HepG2 (cell line): ENCODE measurements around the gene AKT2. TPM values are rescaled to one million over a fixed set of nuclear protein-coding genes. Genes with fewer than 3 reads are reported as not detected.

Experiments
- ETV5 ChIP-seq: IDR thresholded peaks from 2 replicates; pipeline ENCODE4 v1.6.1; 2018; ENCODE audit warnings: missing biosample characterization, missing genetic modification reagents, inconsistent platforms, borderline replicate concordance
- EZH2 ChIP-seq: conservative IDR thresholded peaks from 2 replicates; pipeline ENCODE4 v1.6.1; 2012; ENCODE audit warnings: mild to moderate bottlenecking, low read depth, low read length, moderate library complexity
- NR1H2 ChIP-seq: sonication (generic); formaldehyde crosslinking; IDR thresholded peaks from 2 replicates; pipeline ENCODE4 v1.8.1; 2022; ENCODE audit warnings: low read depth, missing genetic modification reagents, borderline replicate concordance
- NR3C1 ChIP-seq: sonication (generic); formaldehyde crosslinking; IDR thresholded peaks from 2 replicates; pipeline ENCODE4 v1.4.0; 2020; ENCODE audit warnings: missing genetic modification reagents
- PAX8 ChIP-seq: sonication (generic); formaldehyde crosslinking; IDR thresholded peaks from 2 replicates; pipeline ENCODE4 v1.8.0; 2022; ENCODE audit warnings: mild to moderate bottlenecking, missing genetic modification reagents, borderline replicate concordance
- RXRB ChIP-seq: IDR thresholded peaks from 2 replicates; pipeline ENCODE4 v1.6.1; 2016; ENCODE audit warnings: borderline replicate concordance, missing genetic modification reagents, missing compliant biosample characterization
- STAT5B ChIP-seq: sonication (generic); formaldehyde crosslinking; IDR thresholded peaks from 2 replicates; pipeline ENCODE4 v1.4.0; 2020; ENCODE audit warnings: missing genetic modification reagents
- TEAD3 ChIP-seq: optimal IDR thresholded peaks from 2 replicates; pipeline ENCODE3; 2016; ENCODE audit warnings: borderline replicate concordance
- ZMYM3 ChIP-seq: sonication (generic); formaldehyde crosslinking; IDR thresholded peaks from 2 replicates; pipeline ENCODE4 v1.5.1; 2020; ENCODE audit warnings: mild to moderate bottlenecking, missing genetic modification reagents
- ZNF232 ChIP-seq: sonication (generic); formaldehyde crosslinking; IDR thresholded peaks from 2 replicates; pipeline ENCODE4 v1.4.0; 2020; ENCODE audit warnings: missing genetic modification reagents, borderline replicate concordance
- ZNF274 ChIP-seq: sonication (generic); formaldehyde crosslinking; IDR thresholded peaks from 2 replicates; pipeline ENCODE4 v1.5.1; 2020; ENCODE audit warnings: mild to moderate bottlenecking, missing genetic modification reagents
- ZNF460 ChIP-seq: sonication (generic); formaldehyde crosslinking; IDR thresholded peaks from 2 replicates; pipeline ENCODE4 v1.5.1; 2020; ENCODE audit warnings: missing genetic modification reagents, mild to moderate bottlenecking, borderline replicate concordance
- ZNF510 ChIP-seq: sonication (generic); formaldehyde crosslinking; IDR thresholded peaks from 2 replicates; pipeline ENCODE4 v1.4.0; 2020; ENCODE audit warnings: low read depth, mild to moderate bottlenecking, missing genetic modification reagents
- ZNF556 ChIP-seq: sonication (generic); formaldehyde crosslinking; IDR thresholded peaks from 2 replicates; pipeline ENCODE4 v1.4.0; 2020; ENCODE audit warnings: mild to moderate bottlenecking, missing genetic modification reagents, borderline replicate concordance
- polyA plus RNA-seq, 8 experiments: library from polyadenylated mRNA; depleted of rRNA in 3 of 8; stranded (reverse) in 7 of 8; unstranded in 1 of 8; fragments of >200 nt; fragmentation: Illumina TruSeq in 4 of 8; extraction: Trizol in 4 of 8; gene quantifications; 2 replicates each; pipeline versions ENCODE4 v1.2.1 to v1.2.3, GENCODE V29; 2011 to 2016; ENCODE audit warnings: low read depth in 4 of 8, missing spikeins in 1 of 8, mixed read lengths in 1 of 8; ENCODE audit not compliant: insufficient read depth in 1 of 8
- total RNA-seq, 5 experiments: library from RNA; depleted of rRNA; stranded (reverse); fragments of >200 nt; fragmentation: Illumina TruSeq; extraction: Trizol; gene quantifications; 2 replicates each; pipeline ENCODE4 v1.2.3, GENCODE V29; 2016; ENCODE audit warnings: low read depth in 1 of 5
- TF ChIP-seq, protein P1 (sequence below): sonication (generic); formaldehyde crosslinking; IDR thresholded peaks from 2 replicates; pipeline ENCODE4 v1.9.0; 2021; ENCODE audit warnings: missing genetic modification reagents, borderline replicate concordance
- TF ChIP-seq, protein P2 (sequence below): sonication (generic); formaldehyde crosslinking; IDR thresholded peaks from 2 replicates; pipeline ENCODE4 v1.4.0; 2020; ENCODE audit warnings: missing genetic modification reagents, borderline replicate concordance

Gene AKT2
- total and polyA plus RNA-seq, 2 of the 13 experiments (the other 11 are each of a cell fraction or from before 2014, with no cell fraction given) = 82.1 to 173 TPM

DNA sequence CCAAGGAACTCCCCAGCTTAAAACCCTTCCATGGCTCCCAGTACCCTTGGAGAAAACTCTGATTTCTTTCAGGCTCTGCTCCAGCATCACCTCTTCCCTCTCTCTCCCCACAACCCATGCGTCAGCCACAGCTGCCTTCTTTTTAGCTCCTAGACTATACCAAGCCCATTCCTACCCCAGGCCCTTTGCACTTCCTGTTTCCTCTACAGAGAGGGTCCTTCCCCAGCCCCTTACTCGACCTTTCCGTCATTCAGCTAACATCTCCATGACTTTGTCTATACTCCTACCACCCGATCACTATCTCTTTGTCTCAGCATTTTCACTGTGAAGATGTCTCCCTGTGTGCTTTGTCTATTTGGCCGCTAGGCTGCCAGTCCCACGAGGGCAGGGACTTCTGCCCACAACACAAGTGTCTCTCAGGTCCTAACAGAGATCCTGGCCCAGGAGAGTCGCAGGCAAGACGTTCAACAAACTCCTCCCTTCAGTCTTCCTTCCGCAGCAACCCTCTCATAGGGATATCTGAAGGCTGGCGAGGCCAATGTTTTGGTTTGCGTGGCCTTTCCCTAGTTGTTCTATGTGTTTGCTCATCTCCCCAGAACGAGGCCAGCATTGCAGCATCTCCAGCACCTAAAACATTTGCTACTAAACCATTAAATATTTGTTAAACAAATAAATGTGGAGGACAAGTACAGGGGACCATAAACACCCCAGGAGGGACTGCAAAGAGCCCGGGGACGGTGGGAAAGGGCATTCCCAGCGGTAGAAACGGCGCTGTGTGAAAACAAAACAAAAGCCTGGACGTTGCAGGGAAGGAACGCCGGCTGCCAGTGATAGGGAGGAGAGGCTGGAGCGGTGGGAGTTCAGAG lies 59.5 kb downstream of the AKT2 start (continued):
- TF ChIP-seq ZNF510 (0 out of 2 replicates have a peak, but pooled peaks have one; percentile 8), RXRB (CRISPR knock-in tag) (no peak), STAT5B (CRISPR knock-in tag) (no peak), ZMYM3 (CRISPR knock-in tag) (peak; percentile 93), PAX8 (CRISPR knock-in tag) (0 out of 2 replicates have a peak, but pooled peaks have one; percentile 10), ZNF556 (peak; percentile 78; the same call in 1 of the 2 replicates), ZNF232 (CRISPR knock-in tag) (no peak), NR1H2 (no peak), NR3C1 (CRISPR knock-in tag) (no peak), EZH2 (no peak), ETV5 (CRISPR knock-in tag) (no peak), TEAD3 (no peak), ZNF274 (no peak), ZNF460 (no peak)
- TF ChIP-seq, protein P1, sequence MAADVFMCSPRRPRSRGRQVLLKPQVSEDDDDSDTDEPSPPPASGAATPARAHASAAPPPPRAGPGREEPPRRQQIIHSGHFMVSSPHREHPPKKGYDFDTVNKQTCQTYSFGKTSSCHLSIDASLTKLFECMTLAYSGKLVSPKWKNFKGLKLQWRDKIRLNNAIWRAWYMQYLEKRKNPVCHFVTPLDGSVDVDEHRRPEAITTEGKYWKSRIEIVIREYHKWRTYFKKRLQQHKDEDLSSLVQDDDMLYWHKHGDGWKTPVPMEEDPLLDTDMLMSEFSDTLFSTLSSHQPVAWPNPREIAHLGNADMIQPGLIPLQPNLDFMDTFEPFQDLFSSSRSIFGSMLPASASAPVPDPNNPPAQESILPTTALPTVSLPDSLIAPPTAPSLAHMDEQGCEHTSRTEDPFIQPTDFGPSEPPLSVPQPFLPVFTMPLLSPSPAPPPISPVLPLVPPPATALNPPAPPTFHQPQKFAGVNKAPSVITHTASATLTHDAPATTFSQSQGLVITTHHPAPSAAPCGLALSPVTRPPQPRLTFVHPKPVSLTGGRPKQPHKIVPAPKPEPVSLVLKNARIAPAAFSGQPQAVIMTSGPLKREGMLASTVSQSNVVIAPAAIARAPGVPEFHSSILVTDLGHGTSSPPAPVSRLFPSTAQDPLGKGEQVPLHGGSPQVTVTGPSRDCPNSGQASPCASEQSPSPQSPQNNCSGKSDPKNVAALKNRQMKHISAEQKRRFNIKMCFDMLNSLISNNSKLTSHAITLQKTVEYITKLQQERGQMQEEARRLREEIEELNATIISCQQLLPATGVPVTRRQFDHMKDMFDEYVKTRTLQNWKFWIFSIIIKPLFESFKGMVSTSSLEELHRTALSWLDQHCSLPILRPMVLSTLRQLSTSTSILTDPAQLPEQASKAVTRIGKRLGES (CRISPR knock-in tag) = no peak
- TF ChIP-seq, protein P2, sequence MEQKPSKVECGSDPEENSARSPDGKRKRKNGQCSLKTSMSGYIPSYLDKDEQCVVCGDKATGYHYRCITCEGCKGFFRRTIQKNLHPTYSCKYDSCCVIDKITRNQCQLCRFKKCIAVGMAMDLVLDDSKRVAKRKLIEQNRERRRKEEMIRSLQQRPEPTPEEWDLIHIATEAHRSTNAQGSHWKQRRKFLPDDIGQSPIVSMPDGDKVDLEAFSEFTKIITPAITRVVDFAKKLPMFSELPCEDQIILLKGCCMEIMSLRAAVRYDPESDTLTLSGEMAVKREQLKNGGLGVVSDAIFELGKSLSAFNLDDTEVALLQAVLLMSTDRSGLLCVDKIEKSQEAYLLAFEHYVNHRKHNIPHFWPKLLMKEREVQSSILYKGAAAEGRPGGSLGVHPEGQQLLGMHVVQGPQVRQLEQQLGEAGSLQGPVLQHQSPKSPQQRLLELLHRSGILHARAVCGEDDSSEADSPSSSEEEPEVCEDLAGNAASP (CRISPR knock-in tag) = no peak
